Measurements from ENCODE around the gene SLC6A20. TPM values are rescaled to one million over a fixed set of nuclear protein-coding genes. Genes with fewer than 3 reads are reported as not detected.

Gene SLC6A20
- total RNA-seq, 4 donors from 2014 or later, result 2.6 TPM; not detected in 3

- TF ChIP-seq POLR2A (IDR thresholded peaks at IDR 0.05), result no peak
- TF ChIP-seq CTCF (IDR thresholded peaks at IDR 0.05), result no peak
- no peak overlapping the region for H3K27ac ChIP-seq
- no peak overlapping the region for H3K4me3 ChIP-seq
- intact Hi-C loops (cut with DNase I; ENCODE audit: low total_unique reads), result no loop called here
- no peaks in the 10 kb centered on the region for H3K4me1 ChIP-seq
- no peaks in the 10 kb centered on the region for H3K36me3 ChIP-seq
- H3K9me3 ChIP-seq, result no peaks in the 10 kb centered on the region
- no peak for DNase-seq
- no peaks in the 10 kb centered on the region for H3K27me3 ChIP-seq
These were observed 48.3 kb downstream of the SLC6A20 start for GRCh38 chr3:45748068-45748467.

- TF ChIP-seq POLR2A (IDR thresholded peaks at IDR 0.05) (no peak), CTCF (IDR thresholded peaks at IDR 0.05) (no peak)
These were observed 49.3 kb downstream of the SLC6A20 start for GRCh38 chr3:45746777-45747622.

GRCh38 chr3:45746165-45746776, 50.1 kb downstream of the SLC6A20 start:
- H3K27me3 ChIP-seq, result no peaks in the 10 kb centered on the region
- no peaks in the 10 kb centered on the region for H3K4me1 ChIP-seq
- H3K36me3 ChIP-seq, result no peaks in the 10 kb centered on the region
- TF ChIP-seq CTCF (IDR thresholded peaks at IDR 0.05) (no peak), POLR2A (IDR thresholded peaks at IDR 0.05) (no peak)
- intact Hi-C loops (cut with DNase I; ENCODE audit: low total_unique reads), result no loop called here
- DNase-seq, result no peak
- no peaks in the 10 kb centered on the region for H3K9me3 ChIP-seq
- H3K4me3 ChIP-seq, result no peak overlapping the region
- no peak overlapping the region for H3K27ac ChIP-seq

More at GRCh38 chr3:45746777-45747622, 49.3 kb downstream of the SLC6A20 start:
- intact Hi-C loops (cut with DNase I; ENCODE audit: low total_unique reads), result no loop called here
- H3K4me3 ChIP-seq, result no peak overlapping the region
- no peaks in the 10 kb centered on the region for H3K4me1 ChIP-seq
- no peaks in the 10 kb centered on the region for H3K27me3 ChIP-seq
- no peaks in the 10 kb centered on the region for H3K9me3 ChIP-seq
- H3K27ac ChIP-seq, result no peak overlapping the region
- no peak for DNase-seq
- H3K36me3 ChIP-seq, result no peaks in the 10 kb centered on the region

- Histone ChIP-seq H3K4me3 (no peak overlapping the region), H3K27ac (no peak overlapping the region), H3K4me1 (no peaks in the 10 kb centered on the region), H3K27me3 (no peaks in the 10 kb centered on the region), H3K9me3 (no peaks in the 10 kb centered on the region), H3K36me3 (no peaks in the 10 kb centered on the region)
- no peak for TF ChIP-seq POLR2A (IDR thresholded peaks at IDR 0.05)
- TF ChIP-seq CTCF (IDR thresholded peaks at IDR 0.05), result no peak
- DNase-seq, result no peak
- intact Hi-C loops (cut with DNase I; ENCODE audit: low total_unique reads), result no loop called here
These were observed 53.8 kb downstream of the SLC6A20 start for GRCh38 chr3:45742461-45743089.
